ENCODE measurements around the gene APLP2.

APLP2 gene

DNA sequence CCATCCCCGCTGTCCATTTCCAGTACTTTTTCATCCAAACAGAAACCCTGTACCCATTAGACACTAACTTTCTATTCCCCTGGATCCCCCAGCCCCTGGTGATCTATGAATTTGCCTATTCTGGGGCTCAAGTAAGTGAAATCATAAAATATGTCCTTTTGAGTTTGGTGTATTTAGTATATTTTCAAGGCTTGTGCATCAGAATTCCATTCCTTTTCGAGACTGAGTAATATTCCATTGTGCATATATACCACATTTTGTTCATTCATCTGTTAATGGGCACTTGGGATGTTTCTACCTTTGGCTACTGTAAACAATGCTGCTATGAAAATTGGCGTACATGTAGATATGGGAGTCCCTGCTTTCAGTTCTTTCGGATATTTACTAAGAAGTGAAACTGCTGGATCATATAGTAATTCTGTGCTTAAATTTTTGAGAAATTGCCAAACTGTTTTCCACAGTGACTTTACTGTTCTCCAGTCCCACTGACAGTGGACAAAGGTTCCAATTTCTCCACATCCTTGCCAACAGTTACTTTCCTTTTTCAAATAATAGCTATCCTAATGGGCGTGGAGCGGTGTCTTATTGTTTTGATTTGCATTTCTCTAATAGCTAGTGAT, 16.1 kb downstream of the APLP2 start:
- no peaks in the 10 kb centered on the region for H3K36me3 ChIP-seq (ENCODE audit: control insufficient read depth, insufficient read depth, low read length)
- no peak for TF ChIP-seq CTCF (IDR thresholded peaks at IDR 0.05; ENCODE audit: insufficient read depth, low read length, poor library complexity, severe bottlenecking)
- H3K4me3 ChIP-seq (replicated peaks; ENCODE audit: low read depth, low read length) = no peak overlapping the region
- H3K27me3 ChIP-seq (replicated peaks; ENCODE audit: control insufficient read depth, insufficient read depth, low read length) = no peaks in the 10 kb centered on the region
- DNase-seq (ENCODE audit: extremely low read depth, insufficient read length) = no peak

DNA sequence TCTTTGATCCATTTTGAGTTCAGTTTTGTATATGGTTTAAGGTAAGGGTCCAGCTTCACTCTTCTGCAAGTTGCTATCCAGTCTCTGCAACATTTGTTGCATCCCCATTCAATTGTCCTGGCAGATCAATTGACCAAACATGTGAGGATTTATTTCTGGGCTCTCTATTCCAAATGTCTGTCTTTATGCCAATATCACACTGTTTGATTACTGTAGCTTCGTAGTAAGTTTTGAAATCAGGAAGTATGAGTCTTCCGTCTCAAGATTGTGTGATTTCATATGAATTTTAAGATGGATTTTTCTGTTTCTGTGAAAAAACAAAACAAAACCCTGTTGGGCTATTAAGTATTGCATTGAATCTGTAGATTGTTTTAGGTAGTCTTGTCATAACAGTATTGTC, 17.0 kb downstream of the APLP2 start:
- Histone ChIP-seq H3K36me3 (ENCODE audit: control insufficient read depth, insufficient read depth, low read length) (no peaks in the 10 kb centered on the region), H3K27me3 (replicated peaks; ENCODE audit: control insufficient read depth, insufficient read depth, low read length) (no peaks in the 10 kb centered on the region), H3K4me3 (replicated peaks; ENCODE audit: low read depth, low read length) (no peak overlapping the region)
- no peak for TF ChIP-seq CTCF (IDR thresholded peaks at IDR 0.05; ENCODE audit: insufficient read depth, low read length, poor library complexity, severe bottlenecking)
- no peak for DNase-seq (ENCODE audit: extremely low read depth, insufficient read length)

DNA sequence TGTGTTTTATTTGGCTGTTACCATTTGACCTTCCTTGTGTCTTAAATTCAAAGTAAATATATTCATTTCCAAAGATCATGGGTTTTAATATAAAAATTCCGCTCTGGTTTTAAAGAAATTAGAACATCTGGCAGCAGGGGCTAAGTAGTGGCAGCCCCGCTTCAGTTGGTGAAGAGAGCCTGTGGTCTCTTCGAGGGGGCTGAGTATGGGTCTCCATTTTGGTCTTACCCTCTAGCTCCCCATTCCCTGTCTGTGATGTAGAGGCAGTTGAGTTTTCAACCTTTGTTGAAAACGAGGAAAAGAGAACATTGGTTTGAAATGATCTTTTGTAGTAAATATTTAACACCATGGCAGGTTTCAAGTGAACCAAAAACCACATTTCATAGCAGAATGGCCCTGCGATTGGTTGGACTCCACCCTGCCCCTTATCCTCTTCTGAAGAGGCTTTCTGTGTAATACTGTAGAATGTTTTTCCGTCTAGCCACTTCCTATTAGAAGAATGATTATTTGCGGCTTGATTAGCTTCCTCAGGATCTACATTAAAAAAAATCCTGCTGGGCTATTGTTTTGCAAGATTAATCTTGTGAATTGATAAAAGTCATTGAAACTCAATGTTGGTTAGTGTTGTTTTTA, 17.7 kb downstream of the APLP2 start:
- H3K36me3 ChIP-seq (ENCODE audit: control insufficient read depth, insufficient read depth, low read length) = no peaks in the 10 kb centered on the region
- H3K4me3 ChIP-seq (replicated peaks; ENCODE audit: low read depth, low read length) = no peak overlapping the region
- no peak for DNase-seq (ENCODE audit: extremely low read depth, insufficient read length)

GRCh38 chr11:130088217-130088616, 18.5 kb downstream of the APLP2 start:
- no peak for TF ChIP-seq CTCF (IDR thresholded peaks at IDR 0.05; ENCODE audit: insufficient read depth, low read length, poor library complexity, severe bottlenecking)
- H3K27me3 ChIP-seq (replicated peaks; ENCODE audit: control insufficient read depth, insufficient read depth, low read length) = no peaks in the 10 kb centered on the region
- no peak for DNase-seq (ENCODE audit: extremely low read depth, insufficient read length)
- H3K4me3 ChIP-seq (replicated peaks; ENCODE audit: low read depth, low read length) = no peak overlapping the region
- H3K36me3 ChIP-seq (ENCODE audit: control insufficient read depth, insufficient read depth, low read length) = no peaks in the 10 kb centered on the region

More for the DNA sequence above, 17.7 kb downstream of the APLP2 start:
- no peaks in the 10 kb centered on the region for H3K27me3 ChIP-seq (replicated peaks; ENCODE audit: control insufficient read depth, insufficient read depth, low read length)
- TF ChIP-seq CTCF (IDR thresholded peaks at IDR 0.05; ENCODE audit: insufficient read depth, low read length, poor library complexity, severe bottlenecking) = no peak

- no peak for TF ChIP-seq CTCF (IDR thresholded peaks at IDR 0.05; ENCODE audit: insufficient read depth, low read length, poor library complexity, severe bottlenecking)
- no peak for DNase-seq (ENCODE audit: extremely low read depth, insufficient read length)
Measured at GRCh38 chr11:130088919-130089673, 19.4 kb downstream of the APLP2 start.

More at GRCh38 chr11:130088919-130089673, 19.4 kb downstream of the APLP2 start:
- H3K36me3 ChIP-seq (ENCODE audit: control insufficient read depth, insufficient read depth, low read length) = no peaks in the 10 kb centered on the region
- no peak overlapping the region for H3K4me3 ChIP-seq (replicated peaks; ENCODE audit: low read depth, low read length)
- no peaks in the 10 kb centered on the region for H3K27me3 ChIP-seq (replicated peaks; ENCODE audit: control insufficient read depth, insufficient read depth, low read length)

Measured in GM06990 (cell line).